ENCODE data around the gene MRGPRD. TPM values are rescaled to one million over a fixed set of nuclear protein-coding genes. Genes with fewer than 3 reads are reported as not detected.

The MRGPRD gene
- total and polyA plus RNA-seq, 4 donors = not detected

GRCh38 chr11:69011624-69012091 is 30.9 kb upstream of the MRGPRD start:
- Histone ChIP-seq H3K4me3 (ENCODE audit: low read depth in 1 of 3, low read length in 3 of 3) (no peak overlapping the region), H3K9me3 (ENCODE audit: control insufficient read depth in 4 of 4, low read length in 3 of 4) (no peaks in the 10 kb centered on the region), H3K27me3 (ENCODE audit: control insufficient read depth in 4 of 4, insufficient read depth in 4 of 4, low read length in 3 of 4) (no peaks in the 10 kb centered on the region), H3K27ac (ENCODE audit: low read depth in 1 of 2, low read length in 2 of 2) (peak overlapping the region; percentile 70 to 90), H3K36me3 (ENCODE audit: control insufficient read depth in 4 of 4, insufficient read depth in 3 of 4, low read depth in 1 of 4, low read length in 3 of 4) (no peaks in the 10 kb centered on the region), H3K4me1 (ENCODE audit: control insufficient read depth in 4 of 4, insufficient read depth in 4 of 4, low read length in 3 of 4) (peaks cover 25 to 59% (median 44%) of the 10 kb centered on the region in 4 donors), H3K9ac (ENCODE audit: low read depth in 1 of 2, low read length in 2 of 2) (no peak overlapping the region)
- DNase-seq (ENCODE audit: low spot score) = no peak
- WGBS = 82% methylated on average over 9 of the region's 9 CpGs
- TF ChIP-seq REST (IDR thresholded peaks at IDR 0.05) (no peak), SP1 (IDR thresholded peaks at IDR 0.05) (no peak), GABPA (IDR thresholded peaks at IDR 0.05 in 1 of 2, conservative IDR thresholded peaks at IDR 0.05 in 1 of 2) (no peak), TAF1 (conservative IDR thresholded peaks at IDR 0.05) (no peak), FOXA2 (IDR thresholded peaks at IDR 0.05) (no peak), ATF3 (IDR thresholded peaks at IDR 0.05) (no peak)

GRCh38 chr11:69010964-69011623 is 30.3 kb upstream of the MRGPRD start:
- no peaks in the 10 kb centered on the region for H3K36me3 ChIP-seq (ENCODE audit: control insufficient read depth in 4 of 4, insufficient read depth in 3 of 4, low read depth in 1 of 4, low read length in 3 of 4)
- no peak overlapping the region for H3K9ac ChIP-seq (ENCODE audit: low read depth in 1 of 2, low read length in 2 of 2)
- TF ChIP-seq RXRA (IDR thresholded peaks at IDR 0.05) (no peak), GABPA (IDR thresholded peaks at IDR 0.05 in 1 of 2, conservative IDR thresholded peaks at IDR 0.05 in 1 of 2) (no peak), NR2F2 (IDR thresholded peaks at IDR 0.05) (no peak), REST (IDR thresholded peaks at IDR 0.05) (no peak), ZBTB33 (IDR thresholded peaks at IDR 0.05) (no peak), SP1 (IDR thresholded peaks at IDR 0.05) (no peak), JUND (IDR thresholded peaks at IDR 0.05) (no peak), MAX (IDR thresholded peaks at IDR 0.05) (no peak), HNF4G (IDR thresholded peaks at IDR 0.05) (no peak), EGR1 (IDR thresholded peaks at IDR 0.05; ENCODE audit: low read depth in 2 of 2) (no peak), ATF3 (IDR thresholded peaks at IDR 0.05) (no peak), YY1 (IDR thresholded peaks at IDR 0.05) (no peak), CTCF (IDR thresholded peaks at IDR 0.05; ENCODE audit: low read depth, low read length, missing input control) (no peak), TAF1 (conservative IDR thresholded peaks at IDR 0.05) (no peak), HNF4A (conservative IDR thresholded peaks at IDR 0.05) (no peak), FOXA1 (IDR thresholded peaks at IDR 0.05) (no peak), RAD21 (IDR thresholded peaks at IDR 0.05) (no peak), FOXA2 (IDR thresholded peaks at IDR 0.05) (no peak)
- DNase-seq (ENCODE audit: low spot score) = peak; percentile 70
- no peaks in the 10 kb centered on the region for H3K9me3 ChIP-seq (ENCODE audit: control insufficient read depth in 4 of 4, low read length in 3 of 4)
- 24% methylated on average over 43 of the region's 43 CpGs for WGBS
- peak overlapping the region; percentile 26 to 47 (median 36) for H3K4me3 ChIP-seq (ENCODE audit: low read depth in 1 of 3, low read length in 3 of 3)
- peaks cover 27 to 59% (median 45%) of the 10 kb centered on the region in 4 donors for H3K4me1 ChIP-seq (ENCODE audit: control insufficient read depth in 4 of 4, insufficient read depth in 4 of 4, low read length in 3 of 4)
- no peaks in the 10 kb centered on the region for H3K27me3 ChIP-seq (ENCODE audit: control insufficient read depth in 4 of 4, insufficient read depth in 4 of 4, low read length in 3 of 4)
- H3K27ac ChIP-seq (ENCODE audit: low read depth in 1 of 2, low read length in 2 of 2) = peak overlapping the region; percentile 70 to 90
